Panc1 (cell line): ENCODE measurements around the gene PARD3.

Experiments used
- CTCF ChIP-seq: fragments of 450-650 bp; IDR thresholded peaks from 2 replicates; pipeline ENCODE4 v1.5.1; 2017; ENCODE audit warnings: mild to moderate bottlenecking
- POLR2AphosphoS5 ChIP-seq: IDR thresholded peaks from 2 replicates; pipeline ENCODE4 v1.6.1; 2012; ENCODE audit warnings: mild to moderate bottlenecking, low read depth, low read length, moderate library complexity
- TCF7L2 ChIP-seq: IDR thresholded peaks from 2 replicates; pipeline ENCODE4 v1.6.1; 2011; ENCODE audit warnings: mild to moderate bottlenecking, low read depth, low read length, inconsistent platforms
- TF ChIP-seq, protein P1 (sequence below), 2 experiments: IDR thresholded peaks; 2 replicates each; pipeline ENCODE4 v1.6.1; 2011 to 2012; ENCODE audit warnings: low read depth in 2 of 2, control low read depth in 1 of 2, low read length in 1 of 2, mild to moderate bottlenecking in 1 of 2, moderate library complexity in 1 of 2; ENCODE audit not compliant: insufficient read depth in 1 of 2

- TF ChIP-seq, protein P1, sequence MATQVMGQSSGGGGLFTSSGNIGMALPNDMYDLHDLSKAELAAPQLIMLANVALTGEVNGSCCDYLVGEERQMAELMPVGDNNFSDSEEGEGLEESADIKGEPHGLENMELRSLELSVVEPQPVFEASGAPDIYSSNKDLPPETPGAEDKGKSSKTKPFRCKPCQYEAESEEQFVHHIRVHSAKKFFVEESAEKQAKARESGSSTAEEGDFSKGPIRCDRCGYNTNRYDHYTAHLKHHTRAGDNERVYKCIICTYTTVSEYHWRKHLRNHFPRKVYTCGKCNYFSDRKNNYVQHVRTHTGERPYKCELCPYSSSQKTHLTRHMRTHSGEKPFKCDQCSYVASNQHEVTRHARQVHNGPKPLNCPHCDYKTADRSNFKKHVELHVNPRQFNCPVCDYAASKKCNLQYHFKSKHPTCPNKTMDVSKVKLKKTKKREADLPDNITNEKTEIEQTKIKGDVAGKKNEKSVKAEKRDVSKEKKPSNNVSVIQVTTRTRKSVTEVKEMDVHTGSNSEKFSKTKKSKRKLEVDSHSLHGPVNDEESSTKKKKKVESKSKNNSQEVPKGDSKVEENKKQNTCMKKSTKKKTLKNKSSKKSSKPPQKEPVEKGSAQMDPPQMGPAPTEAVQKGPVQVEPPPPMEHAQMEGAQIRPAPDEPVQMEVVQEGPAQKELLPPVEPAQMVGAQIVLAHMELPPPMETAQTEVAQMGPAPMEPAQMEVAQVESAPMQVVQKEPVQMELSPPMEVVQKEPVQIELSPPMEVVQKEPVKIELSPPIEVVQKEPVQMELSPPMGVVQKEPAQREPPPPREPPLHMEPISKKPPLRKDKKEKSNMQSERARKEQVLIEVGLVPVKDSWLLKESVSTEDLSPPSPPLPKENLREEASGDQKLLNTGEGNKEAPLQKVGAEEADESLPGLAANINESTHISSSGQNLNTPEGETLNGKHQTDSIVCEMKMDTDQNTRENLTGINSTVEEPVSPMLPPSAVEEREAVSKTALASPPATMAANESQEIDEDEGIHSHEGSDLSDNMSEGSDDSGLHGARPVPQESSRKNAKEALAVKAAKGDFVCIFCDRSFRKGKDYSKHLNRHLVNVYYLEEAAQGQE (IDR thresholded peaks at IDR 0.05; ENCODE audit: insufficient read depth in 1 of 2, low read depth in 2 of 2, low read length in 1 of 2), result no peak
- TF ChIP-seq CTCF (no peak), POLR2AphosphoS5 (no peak), TCF7L2 (no peak)
Observed at GRCh38 chr10:34399013-34399412, 416.1 kb downstream of the PARD3 start.
